GM19023 (cell line): ENCODE results near the gene FCN2.

ENCODE experiments used
- ATAC-seq: cut with Tn5 transposase; IDR thresholded peaks from one replicate; pipeline ENCODE4 v1.9.1; 2021; ENCODE audit warnings: mild to moderate bottlenecking, moderate library complexity; ENCODE audit not compliant: unreplicated experiment

The FCN2 gene

GRCh38 chr9:134929193-134930158 lies 48.9 kb downstream of the FCN2 start:
- ATAC-seq = no peak

GRCh38 chr9:134930398-134930797 lies 49.8 kb downstream of the FCN2 start:
- ATAC-seq = peak; percentile 56

- no peak for ATAC-seq
Observed at GRCh38 chr9:134932171-134932570, 51.6 kb downstream of the FCN2 start.

GRCh38 chr9:134932606-134933005 lies 52.0 kb downstream of the FCN2 start:
- ATAC-seq = no peak

- no peak for ATAC-seq
Observed at GRCh38 chr9:134933076-134933659, 52.6 kb downstream of the FCN2 start.

- no peak for ATAC-seq
Observed at GRCh38 chr9:134935056-134935640, 54.5 kb downstream of the FCN2 start.

GRCh38 chr9:134935701-134936345 lies 55.2 kb downstream of the FCN2 start:
- ATAC-seq = no peak

GRCh38 chr9:134936346-134937163 lies 55.9 kb downstream of the FCN2 start:
- ATAC-seq = no peak
